Measurements from ENCODE around the gene LAMTOR5.
"Not testable (repeated sequence)": the region's sequence is repeated elsewhere in the genome, so short reads cannot be mapped to it uniquely, and the experiment has no call there.

Gene LAMTOR5

DNA sequence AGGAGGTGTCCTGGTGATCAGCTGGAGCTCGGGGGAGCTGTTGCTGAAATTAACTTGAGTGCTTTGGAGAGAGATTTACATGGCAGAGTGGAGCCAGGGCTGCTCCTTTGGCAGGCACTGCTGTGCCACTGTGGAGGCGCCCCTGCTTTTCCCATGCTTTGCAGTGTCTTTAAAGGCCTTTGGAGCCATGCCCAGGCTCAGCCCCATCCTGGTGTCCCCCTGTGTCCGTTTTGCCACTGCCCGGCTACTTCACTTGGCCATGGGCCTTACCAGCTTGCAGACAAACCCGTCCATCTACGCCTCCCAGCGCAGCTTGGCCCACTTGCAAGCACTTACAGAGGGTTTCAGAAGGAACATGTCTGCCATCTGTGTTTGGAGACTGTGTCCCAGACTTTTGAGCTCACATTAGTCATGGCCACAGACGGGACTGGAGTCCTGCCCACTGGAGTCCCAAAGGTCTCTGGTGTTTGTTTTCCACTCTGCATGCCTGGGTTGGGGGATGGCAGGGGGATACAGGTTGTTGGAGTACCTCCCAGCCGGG lies 18.2 kb upstream of the LAMTOR5 start:
- DNase-seq: no peak

GRCh38 chr1:110424699-110425611 lies 17.5 kb upstream of the LAMTOR5 start:
- DNase-seq: no peak

DNA sequence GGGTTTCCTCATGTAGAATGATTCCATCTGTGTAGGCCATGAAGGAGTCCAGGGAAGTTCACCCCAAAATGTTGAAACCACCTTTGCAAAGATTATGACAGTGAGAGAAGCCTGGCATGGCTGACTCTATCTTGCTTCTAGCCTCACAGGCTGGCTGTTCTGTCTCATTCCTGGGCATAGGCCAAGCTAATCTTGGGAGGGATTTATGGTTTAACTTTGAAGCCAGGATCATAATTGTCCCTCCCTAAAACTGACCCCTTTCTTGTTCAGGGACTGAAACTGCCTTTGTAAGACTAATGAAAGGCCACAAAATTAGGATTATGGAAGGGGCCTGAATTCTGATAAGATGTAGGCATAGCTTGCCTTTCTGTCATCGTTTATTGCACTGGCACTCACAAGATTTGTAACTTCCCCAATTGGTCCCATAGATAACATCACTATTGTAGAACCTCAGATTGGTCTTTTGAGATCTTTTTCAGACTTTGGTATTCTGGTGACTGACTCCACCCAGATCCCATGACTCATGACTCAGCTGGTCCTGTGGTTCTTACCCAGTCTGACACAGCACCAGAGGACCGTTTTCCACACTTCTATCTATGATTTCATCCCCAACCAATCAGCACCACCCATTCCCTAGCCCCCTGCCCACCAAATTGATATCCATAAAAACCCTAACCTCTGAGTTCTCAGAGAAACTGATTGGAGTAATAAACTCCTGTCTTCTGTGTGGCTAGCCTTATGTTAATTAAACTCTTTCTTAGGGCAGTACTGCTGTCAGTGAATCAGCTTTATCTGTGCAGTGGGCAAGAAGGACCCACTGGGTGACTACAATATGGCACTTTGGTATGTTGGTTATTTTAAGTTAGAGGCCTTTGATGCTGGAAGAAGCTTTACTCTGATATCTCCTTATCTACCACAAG lies 13.6 kb upstream of the LAMTOR5 start:
- DNase-seq: peak; percentile 6

GRCh38 chr1:110420023-110420662 lies 12.6 kb upstream of the LAMTOR5 start:
- DNase-seq: no peak

DNA sequence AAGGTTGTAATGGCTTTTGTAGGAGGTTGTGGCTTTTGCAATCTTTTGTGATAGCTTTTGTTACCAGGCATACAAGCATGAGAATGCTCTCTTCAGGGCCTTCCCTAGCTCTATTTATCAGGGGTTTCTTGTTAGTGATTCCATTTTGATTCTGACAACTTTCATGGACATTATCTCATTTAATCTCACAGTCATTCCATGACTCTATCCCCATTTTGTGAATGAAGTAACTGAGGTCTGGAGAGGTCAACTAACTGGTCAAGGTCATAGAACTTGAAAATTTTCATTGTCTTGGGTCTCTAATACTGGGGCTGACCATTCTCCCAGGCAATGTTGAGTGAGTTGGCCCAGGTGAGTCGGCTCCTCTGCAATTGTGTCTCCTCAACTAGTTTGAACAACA lies 11.2 kb upstream of the LAMTOR5 start:
- DNase-seq: no peak

DNA sequence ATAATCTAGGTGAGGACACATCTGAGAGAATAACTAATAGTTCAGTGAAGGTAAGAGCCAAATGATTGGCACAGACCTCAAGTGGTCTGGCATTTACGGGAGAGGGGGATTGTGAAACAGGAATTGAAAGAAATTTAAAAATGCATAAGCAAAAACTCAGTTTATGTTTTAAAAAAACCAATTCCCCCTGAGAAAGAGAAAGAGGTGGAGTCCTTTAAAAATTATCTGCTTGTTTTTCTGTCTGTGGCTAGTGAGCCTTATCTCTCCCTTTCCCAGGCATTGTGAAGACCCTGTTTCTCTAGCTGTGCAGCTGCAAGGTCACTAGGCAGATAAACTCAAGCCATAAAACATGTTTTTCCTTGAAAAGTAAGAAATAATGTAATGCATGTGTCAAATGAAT lies 5.6 kb upstream of the LAMTOR5 start:
- DNase-seq: not testable (repeated sequence)

GRCh38 chr1:110412576-110412975 lies 5.1 kb upstream of the LAMTOR5 start:
- peak; percentile 55 for DNase-seq

DNA sequence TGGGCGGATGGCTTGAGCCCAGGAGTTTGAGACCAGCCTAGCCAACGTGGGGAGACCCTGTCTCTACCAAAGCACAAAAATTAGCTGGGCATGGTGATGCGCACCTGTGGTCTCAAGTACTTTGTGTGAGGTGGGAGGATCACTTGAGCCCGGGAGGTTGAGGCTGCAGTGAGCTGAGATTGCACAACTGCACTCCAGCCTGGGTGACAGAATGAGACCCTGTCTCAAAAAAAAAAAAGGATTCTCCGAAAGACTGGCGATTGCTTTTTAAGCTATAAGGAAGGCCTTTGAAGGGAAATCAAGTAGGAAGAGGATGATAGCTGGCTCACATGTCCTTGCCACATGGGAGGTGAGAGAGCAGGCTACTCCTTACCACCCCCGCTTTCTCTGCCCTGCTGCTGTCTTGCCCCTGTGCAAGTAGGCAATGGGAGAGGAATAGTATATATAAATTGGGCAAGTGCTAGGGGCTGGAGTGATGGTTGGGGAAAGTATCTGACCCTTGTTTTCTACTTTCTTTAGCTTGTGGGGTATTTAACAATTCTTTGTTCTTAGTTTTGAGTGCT lies 3.8 kb upstream of the LAMTOR5 start:
- no peak for DNase-seq

- no peak for DNase-seq
Measured at GRCh38 chr1:110409316-110409715, 1.8 kb upstream of the LAMTOR5 start.

DNA sequence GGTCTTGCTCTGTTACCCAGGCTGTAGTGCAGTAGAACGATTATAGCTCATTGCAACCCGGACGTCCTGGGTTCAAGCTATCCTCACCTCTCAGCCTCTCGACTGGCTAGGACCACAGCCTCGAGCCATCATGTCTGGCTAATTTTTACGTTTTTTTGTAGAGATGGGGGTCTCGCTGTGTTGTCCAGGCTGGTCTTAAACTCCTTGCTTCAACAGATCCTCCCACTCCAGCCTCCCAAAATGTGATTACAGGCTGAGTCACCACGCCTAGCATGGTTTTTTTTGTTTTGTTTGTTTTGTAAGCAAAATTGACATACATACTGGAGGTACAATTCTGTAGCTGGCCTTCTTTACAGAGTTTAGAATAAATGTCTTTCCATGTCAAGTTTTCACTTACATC lies 994 bp upstream of the LAMTOR5 start:
- no peak for DNase-seq

DNA sequence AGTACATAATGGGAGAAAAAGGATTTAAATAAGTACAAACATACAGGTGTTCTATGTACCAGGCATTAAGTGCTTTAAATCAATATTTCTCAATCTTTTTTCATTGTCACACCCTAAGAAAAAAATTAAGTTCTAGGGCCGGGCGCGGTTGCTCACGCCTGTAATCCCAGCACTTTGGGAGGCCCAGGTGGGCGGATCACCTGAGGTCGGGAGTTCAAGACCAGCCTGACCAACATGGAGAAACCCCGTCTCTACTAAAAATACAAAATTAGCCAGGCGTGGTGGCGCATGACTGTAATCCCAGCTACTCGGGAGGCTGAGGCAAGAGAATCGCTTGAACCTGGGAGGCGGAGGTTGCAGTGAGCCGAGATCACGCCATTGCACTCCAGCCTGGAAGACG lies 1.1 kb downstream of the LAMTOR5 start:
- not testable (repeated sequence) for DNase-seq

GRCh38 chr1:110404401-110404800 lies 3.1 kb downstream of the LAMTOR5 start:
- no peak for DNase-seq

GRCh38 chr1:110403805-110404204 lies 3.7 kb downstream of the LAMTOR5 start:
- no peak for DNase-seq

DNA sequence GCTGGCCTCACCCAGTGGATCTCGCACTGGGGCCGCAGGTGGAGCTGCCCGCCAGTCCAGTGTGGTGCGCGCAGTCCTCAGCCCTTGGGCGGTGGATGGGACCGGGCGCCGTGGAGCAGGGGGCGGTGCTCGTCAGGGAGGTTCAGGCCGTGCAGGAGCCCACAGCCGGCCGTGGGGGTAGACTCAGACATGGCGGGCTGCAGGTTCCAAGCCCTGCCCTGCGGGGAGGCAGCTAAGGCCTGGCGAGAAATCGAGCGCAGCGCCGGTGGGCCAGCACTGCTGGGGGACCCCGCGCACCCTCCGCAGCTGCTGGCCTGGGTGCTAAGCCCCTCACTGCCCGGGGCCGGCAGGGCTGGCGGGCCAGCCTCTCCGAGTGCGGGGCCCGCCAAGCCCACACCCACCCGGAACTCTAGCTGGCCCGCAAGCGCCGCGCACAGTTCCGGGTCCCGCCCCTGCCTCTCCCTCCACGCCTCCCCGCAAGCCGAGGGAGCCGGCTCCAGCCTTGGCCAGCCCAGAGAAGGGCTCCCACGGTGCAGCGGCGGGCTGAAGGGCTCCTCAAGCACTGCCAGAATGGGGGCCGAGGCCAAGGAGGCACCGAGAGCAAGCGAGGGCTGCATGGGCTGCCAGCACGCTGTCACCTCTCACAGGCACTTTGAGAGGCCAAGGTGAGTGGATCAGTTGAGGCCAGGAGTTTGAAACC lies 11.1 kb downstream of the LAMTOR5 start:
- not testable (repeated sequence) for DNase-seq

DNA sequence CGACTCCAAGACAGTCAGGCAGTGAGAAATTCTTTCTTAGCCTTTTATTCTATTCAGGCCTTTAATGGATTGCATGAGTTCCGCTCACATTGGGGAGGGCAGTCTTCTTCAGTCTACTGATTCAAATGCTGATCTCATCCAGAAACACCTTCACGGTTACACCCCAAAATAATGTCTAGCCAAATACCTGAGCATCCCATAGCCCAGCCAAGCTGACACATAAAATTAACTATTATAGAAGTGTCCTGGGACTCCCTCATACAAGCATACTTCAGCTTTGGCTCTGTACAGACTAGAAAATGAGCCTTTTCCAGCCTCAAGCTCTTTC lies 13.0 kb downstream of the LAMTOR5 start:
- no peak for DNase-seq

DNA sequence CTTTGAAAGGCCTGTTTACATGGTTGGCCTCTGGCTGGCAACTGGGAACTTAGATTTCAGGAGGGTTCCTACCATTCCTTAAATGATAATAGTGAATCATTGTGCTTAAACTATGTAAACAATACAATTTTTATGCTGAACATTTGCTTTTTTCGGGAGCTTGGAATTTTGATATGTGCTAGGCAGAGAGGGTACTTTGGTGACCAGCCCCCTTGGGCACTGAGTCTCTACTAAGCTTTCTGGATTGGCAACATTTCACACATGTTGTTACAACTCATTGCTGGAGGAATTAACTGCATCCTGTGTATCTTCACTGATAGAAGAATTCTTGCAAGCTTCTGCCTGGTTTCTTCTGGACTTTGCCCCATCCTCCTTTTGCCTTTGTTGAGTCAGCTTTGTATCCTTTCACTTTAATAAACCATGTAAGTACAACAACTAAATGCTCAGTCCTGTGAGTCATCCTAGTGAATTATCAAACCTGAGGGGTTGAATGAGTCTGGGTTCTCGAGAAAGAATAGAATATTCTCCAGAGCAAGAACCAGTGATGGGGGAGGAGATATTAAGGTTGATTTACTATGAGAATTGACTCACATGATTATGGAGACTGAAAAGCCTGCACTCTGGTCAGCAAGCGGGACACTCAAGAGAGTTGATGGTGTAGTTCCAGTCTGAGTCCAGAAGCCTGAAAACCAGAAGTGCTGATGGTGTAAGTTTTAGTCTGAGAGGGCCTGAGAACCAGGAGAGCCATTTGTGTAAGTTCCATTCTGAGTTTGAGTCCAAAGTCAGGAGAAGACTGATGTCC lies 13.6 kb downstream of the LAMTOR5 start:
- peak; percentile 76 for DNase-seq

DNA sequence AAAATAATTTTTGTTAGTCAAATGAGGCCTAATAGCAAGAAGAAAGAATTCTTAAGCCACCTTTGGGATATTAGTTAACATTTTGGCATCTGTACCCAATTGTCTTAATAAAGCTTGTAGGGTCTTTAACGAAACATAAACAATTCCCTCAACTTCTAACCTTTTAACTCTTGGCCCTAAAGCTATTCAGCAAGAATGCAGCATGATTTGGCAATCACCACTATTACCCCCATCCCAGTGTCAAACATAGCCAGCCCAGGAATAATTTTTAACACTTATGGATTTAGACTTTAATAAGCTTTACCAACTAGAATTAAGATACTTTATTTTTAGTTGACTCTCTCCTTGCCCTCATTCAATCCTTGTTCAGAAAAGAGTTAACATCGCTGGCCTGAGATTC lies 14.2 kb downstream of the LAMTOR5 start:
- DNase-seq: no peak

DNA sequence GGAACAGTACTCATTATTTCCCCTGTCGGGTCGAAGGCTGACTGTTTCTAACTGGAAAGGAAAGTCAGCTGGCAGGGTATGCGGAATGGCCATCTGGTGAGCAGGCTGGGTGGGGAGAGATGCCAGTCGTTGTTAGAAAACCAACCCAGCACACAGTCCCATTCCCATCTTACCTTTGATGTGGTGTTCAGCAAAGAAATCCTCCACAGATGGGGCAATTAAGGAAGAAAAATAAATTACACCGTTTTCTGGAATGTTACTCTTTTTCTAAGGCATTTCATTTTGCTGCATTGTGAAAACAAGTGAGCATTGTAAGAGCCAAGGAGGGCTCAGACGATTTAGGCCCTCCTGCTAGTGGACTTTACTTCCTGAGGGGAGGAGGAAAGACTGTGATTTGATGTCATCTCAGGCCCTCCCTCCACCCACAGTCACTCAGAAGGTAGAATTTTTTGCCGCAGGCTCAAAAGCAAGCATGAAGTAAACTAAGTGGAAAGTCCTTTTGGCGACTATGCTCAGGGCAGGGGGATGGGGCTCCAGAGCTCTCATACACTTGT lies 16.7 kb downstream of the LAMTOR5 start, which contains the start of gene SLC16A4:
Gene SLC16A4 (minus strand): TSS at position 335 of the 554 bp plus-strand sequence. CDS start 1,703 bp downstream, outside the sequence.
- DNase-seq: peak; percentile 62

DNA sequence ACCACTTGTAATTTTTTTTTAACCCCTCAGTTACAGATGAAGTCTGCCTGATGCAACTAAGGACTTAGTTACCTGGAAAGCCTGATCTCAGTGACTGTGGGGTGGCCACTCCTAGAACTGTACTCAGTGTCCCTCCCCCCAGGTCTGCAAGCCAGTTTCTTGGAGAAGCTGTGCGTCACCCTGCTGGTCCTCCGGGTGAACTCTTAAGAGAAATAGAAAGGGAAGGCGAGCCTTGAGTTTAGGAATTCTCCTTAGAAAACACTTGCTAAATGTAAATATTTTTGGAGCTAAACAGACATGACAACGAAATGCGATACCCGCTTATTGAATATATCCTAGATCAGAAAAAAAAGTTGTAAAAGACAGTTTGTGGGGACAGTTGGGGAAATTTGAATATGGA lies 17.4 kb downstream of the LAMTOR5 start:
- peak; percentile 73 for DNase-seq

GRCh38 chr1:110387048-110387754 lies 20.3 kb downstream of the LAMTOR5 start:
- DNase-seq: no peak

All from fibroblast of upper back skin (primary cell).